Tibial artery (tissue), 4 donors: ENCODE results near the gene ARHGEF1.

Experiments
- DNase-seq, 2 donors: peaks; one replicate each; pipeline ENCODE4 v3.0.0-alpha.2; 2019
- H3K27ac ChIP-seq, 2 donors: fragments of 200-600 bp; sonication (generic) in 1 of 2; 1 replicate in 1 of 2; 2 replicates in 1 of 2; pipeline ENCODE4 v1.5.1; 2018 to 2019; ENCODE audit warnings: mild to moderate bottlenecking in 1 of 2
- H3K27me3 ChIP-seq, 2 donors: fragments of 200-600 bp; sonication (generic) in 1 of 2; one replicate each; pipeline versions ENCODE4 v1.5.1 to v1.6.0; 2016 to 2019
- H3K36me3 ChIP-seq, 3 donors: fragments of 200-600 bp; sonication (generic) in 2 of 3; one replicate each; pipeline ENCODE4 v1.5.1; 2016 to 2019; ENCODE audit warnings: mild to moderate bottlenecking in 2 of 3
- H3K4me1 ChIP-seq, 4 donors: fragments of 200-600 bp; sonication (generic) in 2 of 4; 1 replicate in 3 of 4; 2 replicates in 1 of 4; pipeline ENCODE4 v1.5.1; 2016 to 2019
- H3K4me3 ChIP-seq, 2 donors: fragments of 200-600 bp; sonication (generic) in 1 of 2; 1 replicate in 1 of 2; 2 replicates in 1 of 2; pipeline ENCODE4 v1.5.1; 2018 to 2019; ENCODE audit warnings: mild to moderate bottlenecking in 2 of 2
- H3K9me3 ChIP-seq, 3 donors: fragments of 200-600 bp; sonication (generic) in 1 of 3; one replicate each; pipeline ENCODE4 v1.5.1; 2016 to 2019
- intact Hi-C: fragments of 100-400 bp; cut with DNase I; formaldehyde crosslinking; loops from one replicate; pipeline ENCODE4 v1.15.0; 2023; ENCODE audit warnings: low total_unique reads
- TF ChIP-seq, protein P1 (sequence below), 2 experiments: fragments of 200-600 bp in 1 of 2; fragments of 450-650 bp in 1 of 2; IDR thresholded peaks; one replicate each; pipeline ENCODE4 v1.5.1; 2017 to 2019; ENCODE audit warnings: antibody characterized with exemption in 2 of 2, mild to moderate bottlenecking in 1 of 2, moderate library complexity in 1 of 2

The ARHGEF1 gene

DNA sequence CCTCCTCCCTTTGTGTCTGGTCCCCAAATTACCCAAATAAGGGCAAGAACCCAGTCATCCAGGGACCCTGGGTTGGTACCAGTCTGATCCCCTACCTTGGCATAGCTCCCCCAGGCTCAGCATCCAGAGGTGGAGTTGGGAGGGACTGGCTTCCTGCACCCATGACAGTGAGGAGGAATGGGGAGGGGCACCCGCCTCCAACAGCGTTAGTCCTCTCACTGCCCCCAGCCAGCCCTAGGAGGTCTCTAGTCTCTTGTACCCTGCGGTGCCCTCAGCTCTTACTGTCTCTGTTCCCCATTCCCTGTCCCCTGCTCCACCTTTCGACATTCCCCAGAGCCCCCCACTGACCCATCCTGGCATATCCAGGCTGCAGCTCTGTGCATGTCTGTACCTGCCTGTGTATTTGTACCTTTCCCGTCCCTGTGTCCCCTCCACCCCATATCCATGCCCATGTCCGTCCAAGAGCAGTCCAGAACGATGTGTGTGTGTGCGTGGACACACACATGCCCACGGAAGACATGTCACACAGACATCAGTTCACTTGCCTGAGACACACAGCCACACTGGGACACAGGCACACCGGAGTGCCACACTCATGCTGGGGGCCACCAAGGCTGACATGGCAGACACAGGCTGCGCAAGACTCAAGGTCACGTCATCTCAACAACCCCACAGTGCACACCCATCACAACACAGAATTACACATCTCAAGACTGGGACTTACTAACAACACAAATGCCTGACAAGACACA lies 27.4 kb downstream of the ARHGEF1 start:
- intact Hi-C loops = no loop called here
- H3K9me3 ChIP-seq = no peaks in the 10 kb centered on the region
- H3K4me1 ChIP-seq = peaks cover 0 to 16% (median 6%) of the 10 kb centered on the region in 4 donors
- H3K27ac ChIP-seq = no peak overlapping the region
- peaks cover 6 to 30% (median 14%) of the 10 kb centered on the region in 3 donors for H3K36me3 ChIP-seq
- peaks cover 0 to 42% of the 10 kb centered on the region in 2 donors for H3K27me3 ChIP-seq
- H3K4me3 ChIP-seq = no peak overlapping the region
- DNase-seq = no peak
- TF ChIP-seq, protein P1, sequence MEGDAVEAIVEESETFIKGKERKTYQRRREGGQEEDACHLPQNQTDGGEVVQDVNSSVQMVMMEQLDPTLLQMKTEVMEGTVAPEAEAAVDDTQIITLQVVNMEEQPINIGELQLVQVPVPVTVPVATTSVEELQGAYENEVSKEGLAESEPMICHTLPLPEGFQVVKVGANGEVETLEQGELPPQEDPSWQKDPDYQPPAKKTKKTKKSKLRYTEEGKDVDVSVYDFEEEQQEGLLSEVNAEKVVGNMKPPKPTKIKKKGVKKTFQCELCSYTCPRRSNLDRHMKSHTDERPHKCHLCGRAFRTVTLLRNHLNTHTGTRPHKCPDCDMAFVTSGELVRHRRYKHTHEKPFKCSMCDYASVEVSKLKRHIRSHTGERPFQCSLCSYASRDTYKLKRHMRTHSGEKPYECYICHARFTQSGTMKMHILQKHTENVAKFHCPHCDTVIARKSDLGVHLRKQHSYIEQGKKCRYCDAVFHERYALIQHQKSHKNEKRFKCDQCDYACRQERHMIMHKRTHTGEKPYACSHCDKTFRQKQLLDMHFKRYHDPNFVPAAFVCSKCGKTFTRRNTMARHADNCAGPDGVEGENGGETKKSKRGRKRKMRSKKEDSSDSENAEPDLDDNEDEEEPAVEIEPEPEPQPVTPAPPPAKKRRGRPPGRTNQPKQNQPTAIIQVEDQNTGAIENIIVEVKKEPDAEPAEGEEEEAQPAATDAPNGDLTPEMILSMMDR (IDR thresholded peaks at IDR 0.05) = no peak

DNA sequence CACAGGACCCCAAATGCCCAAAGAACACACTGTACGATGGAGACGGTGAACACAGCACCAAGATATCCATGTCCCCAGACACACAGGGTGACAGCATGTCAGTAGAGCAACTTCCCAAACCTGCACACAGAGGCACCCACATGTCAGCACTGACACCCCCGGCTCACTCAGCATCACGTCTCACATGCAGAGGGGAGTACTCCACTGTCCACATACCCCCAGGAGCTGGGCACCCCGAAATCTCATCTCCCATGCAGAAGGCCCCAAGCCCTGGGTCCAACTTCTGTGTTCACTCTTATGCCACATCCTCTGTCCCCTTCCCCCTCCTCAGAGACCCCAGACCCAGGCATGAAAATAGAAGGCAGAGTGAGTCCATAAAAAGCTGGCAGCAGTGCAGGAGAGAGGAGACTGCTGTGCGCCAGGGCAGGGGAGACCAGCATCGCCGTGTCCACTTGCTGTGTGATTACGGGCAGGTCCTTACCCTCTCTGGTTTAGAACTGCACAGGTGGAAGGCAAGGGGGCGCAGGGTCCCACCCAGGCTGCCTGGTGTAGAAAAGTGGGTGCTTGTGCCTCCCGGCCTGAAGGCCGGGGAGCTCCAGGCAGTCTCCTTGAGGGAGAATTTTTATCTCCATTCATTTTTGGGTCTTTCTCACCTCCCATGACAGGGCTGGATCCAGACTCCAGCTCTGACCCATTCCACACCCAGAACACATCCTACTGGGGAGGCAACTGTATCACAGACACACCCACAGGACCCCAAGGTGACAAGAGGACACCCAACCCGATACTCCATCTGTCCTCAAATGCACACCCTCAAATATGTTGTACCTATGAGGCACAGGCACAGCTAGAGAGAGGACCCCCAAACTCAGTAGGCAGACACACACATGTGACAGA lies 28.3 kb downstream of the ARHGEF1 start:
- Histone ChIP-seq H3K36me3 (peaks cover 0 to 22% (median 6%) of the 10 kb centered on the region in 3 donors), H3K27ac (no peak overlapping the region), H3K27me3 (peaks cover 0 to 51% of the 10 kb centered on the region in 2 donors), H3K4me3 (no peak overlapping the region), H3K9me3 (no peaks in the 10 kb centered on the region), H3K4me1 (peaks cover 0 to 16% (median 7%) of the 10 kb centered on the region in 4 donors)
- intact Hi-C loops = no loop called here
- TF ChIP-seq, protein P1 (IDR thresholded peaks at IDR 0.05) = no peak
- DNase-seq = no peak

DNA sequence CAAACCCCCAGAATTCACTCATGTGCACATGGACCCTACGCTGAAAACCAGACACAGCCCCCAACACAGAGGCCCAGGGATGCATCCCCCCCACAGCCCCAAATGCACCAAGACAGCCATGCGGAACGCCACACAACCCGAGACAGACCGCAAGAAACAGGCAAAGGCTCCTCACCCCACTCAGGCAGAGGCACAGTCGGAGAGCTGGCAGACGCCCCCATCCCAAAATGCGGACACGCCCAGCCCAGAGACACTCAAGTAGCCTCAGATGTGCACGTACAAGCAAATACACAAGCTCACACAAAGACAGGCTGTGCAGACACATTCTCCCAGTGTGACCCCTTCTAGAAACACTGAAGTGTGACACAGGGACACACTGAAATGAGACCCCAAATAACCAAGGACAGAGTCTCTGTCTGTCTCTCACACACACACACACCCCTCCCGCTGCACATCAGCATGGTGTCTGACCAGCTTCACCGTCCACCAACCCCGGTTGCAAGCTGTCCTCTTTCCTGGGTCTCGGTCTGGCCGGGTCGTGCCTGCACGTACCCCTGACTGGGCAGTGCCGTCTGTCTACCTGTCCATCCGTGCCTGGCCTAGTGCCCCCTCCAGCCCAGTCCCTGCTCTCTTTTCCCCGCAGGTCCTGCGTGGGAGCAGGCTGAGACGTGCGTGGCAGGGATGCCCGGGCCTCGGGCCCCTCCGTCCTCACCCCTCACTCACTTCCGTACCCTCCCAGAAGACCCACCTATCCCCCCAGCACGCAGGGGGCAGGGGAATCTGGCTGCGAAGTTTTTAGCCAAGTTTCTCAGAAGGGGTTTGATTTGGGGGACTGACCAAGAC lies 29.1 kb downstream of the ARHGEF1 start:
- Histone ChIP-seq H3K27ac (no peak overlapping the region), H3K27me3 (peaks cover 0 to 59% of the 10 kb centered on the region in 2 donors), H3K36me3 (peaks cover 0 to 13% (median 0%) of the 10 kb centered on the region in 3 donors), H3K4me1 (peaks cover 0 to 16% (median 7%) of the 10 kb centered on the region in 4 donors), H3K9me3 (no peaks in the 10 kb centered on the region), H3K4me3 (no peak overlapping the region)
- no peak for DNase-seq
- intact Hi-C loops = loop anchor here (2.0 kb wide), 1 partner anchor 399 kb away; no protein-coding TSS in a partner anchor
- TF ChIP-seq, protein P1 (IDR thresholded peaks at IDR 0.05) = no peak

DNA sequence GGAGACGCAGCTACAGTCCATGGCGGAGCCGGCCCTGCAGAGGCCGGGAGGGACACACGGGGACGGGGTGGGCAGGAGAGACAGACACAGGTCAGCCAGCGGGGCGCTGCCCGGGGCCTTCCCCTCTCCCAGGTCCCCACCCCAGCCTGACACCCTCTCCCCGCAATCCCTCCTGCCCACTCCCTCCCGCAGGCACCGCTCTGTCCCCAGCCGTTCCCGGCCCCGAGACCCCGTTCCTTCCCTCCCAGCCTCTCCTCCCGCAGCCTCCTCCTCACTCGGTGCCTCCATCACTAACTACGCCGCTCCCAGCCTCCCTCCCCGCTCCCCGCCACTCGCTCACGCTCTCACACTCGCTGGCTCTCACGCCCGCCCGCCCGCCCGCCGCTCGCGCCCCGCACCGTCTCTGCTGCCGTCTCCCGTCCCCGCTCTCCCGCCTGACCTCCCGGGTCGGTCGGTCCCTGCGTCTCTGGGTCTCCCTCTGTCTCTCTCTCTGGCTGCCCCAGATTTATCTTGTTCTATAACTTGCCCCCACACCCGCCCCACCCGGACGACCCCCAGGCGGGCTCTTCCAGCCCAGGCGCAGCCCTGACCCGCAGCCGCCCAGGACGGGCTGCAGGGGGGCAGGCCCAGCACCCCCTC lies 30.0 kb downstream of the ARHGEF1 start:
- TF ChIP-seq, protein P1 (IDR thresholded peaks at IDR 0.05) = no peak
- no peak overlapping the region for H3K27ac ChIP-seq
- no peak overlapping the region for H3K4me3 ChIP-seq
- peaks cover 0 to 68% of the 10 kb centered on the region in 2 donors for H3K27me3 ChIP-seq
- no peaks in the 10 kb centered on the region for H3K9me3 ChIP-seq
- no peak for DNase-seq
- peaks cover 0 to 16% (median 7%) of the 10 kb centered on the region in 4 donors for H3K4me1 ChIP-seq
- peaks cover 0 to 4% (median 0%) of the 10 kb centered on the region in 3 donors for H3K36me3 ChIP-seq
- intact Hi-C loops = loop anchor here (2.0 kb wide), 1 partner anchor 398 kb away; no protein-coding TSS in a partner anchor
